SH-SY5Y (cell line): ENCODE results near the gene NHS.

Experiments
- GATA2 ChIP-seq: IDR thresholded peaks from 2 replicates; pipeline ENCODE4 v1.6.1; 2011; ENCODE audit warnings: mild to moderate bottlenecking, low read depth, low read length
- GATA3 ChIP-seq: IDR thresholded peaks from 2 replicates; pipeline ENCODE4 v1.6.1; 2011; ENCODE audit warnings: low read depth, mild to moderate bottlenecking, low read length, moderate library complexity

The NHS gene

DNA sequence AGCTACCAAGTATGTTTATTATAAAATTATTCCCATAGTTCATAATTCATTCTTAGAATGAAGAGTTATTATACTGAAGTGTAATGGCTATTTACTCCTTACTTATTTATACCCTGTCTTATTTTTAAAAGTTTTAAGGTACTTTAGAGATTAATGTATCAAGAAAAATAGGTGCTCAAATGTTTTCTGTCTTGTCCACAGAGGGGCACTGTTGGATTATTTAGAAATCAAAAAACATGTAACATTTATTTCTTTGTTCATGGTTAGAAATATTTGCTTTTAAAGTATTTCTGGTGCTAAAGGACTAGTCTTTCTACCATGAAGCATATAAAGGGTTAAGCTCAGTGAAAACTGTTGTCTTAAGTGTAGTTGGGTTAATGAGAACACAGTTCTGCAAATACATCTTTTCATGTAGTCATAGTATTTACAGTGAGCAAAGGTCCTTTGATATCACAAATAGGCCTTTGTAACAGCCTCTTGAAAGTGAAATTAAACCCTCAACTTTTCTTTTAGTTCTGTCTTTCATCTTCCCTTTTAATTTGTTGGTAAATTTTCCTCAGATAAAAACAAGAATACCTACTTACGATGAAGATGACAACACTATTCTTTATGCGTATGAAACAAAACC lies 370.0 kb downstream of the NHS start:
- TF ChIP-seq GATA3 (no peak), GATA2 (no peak)

GRCh38 chrX:17747692-17748091 lies 372.7 kb downstream of the NHS start:
- TF ChIP-seq GATA3 = no peak
- TF ChIP-seq GATA2 = no peak

GRCh38 chrX:17748684-17749083 lies 373.7 kb downstream of the NHS start:
- TF ChIP-seq GATA3 (no peak), GATA2 (no peak)

GRCh38 chrX:17750436-17750835 lies 375.4 kb downstream of the NHS start:
- TF ChIP-seq GATA3 (no peak), GATA2 (no peak)

DNA sequence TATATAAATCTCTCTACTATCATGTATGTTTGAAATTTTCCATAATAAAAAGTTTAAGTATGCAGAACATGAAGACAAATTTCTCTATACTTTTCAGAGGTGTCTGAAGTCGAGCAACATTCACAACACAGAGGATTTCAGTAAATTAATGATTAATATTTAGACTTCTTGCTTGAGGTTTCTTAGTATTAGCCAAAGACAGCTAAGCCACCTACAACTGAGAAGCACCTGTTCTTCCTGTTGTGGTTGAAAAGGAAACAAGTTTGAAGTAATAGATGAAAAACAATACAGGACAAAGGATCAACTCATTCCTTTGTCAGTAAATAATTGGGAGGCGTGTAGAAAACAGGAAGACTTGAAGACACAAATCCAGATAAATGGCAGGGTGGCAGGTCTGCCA lies 383.4 kb downstream of the NHS start:
- no peak for TF ChIP-seq GATA3
- TF ChIP-seq GATA2 = no peak

DNA sequence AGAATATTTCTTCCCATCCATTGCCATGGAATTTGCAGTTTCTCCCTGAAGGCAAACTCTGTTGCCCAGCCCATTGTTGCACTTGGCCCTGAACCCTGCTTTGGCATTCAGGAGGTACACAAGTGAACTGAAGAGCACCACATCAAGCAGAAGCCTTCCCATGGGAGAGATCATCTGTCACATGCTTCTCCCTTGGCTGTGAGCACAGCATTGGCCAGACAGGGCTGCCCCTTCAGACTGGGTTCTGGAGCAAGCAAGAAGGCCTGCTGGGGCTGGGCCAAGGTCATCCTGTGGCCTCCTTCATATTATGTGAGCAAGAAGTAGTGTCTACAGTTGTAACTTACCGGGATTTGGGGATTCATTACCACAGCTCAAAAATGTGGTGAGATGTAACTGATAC lies 385.0 kb downstream of the NHS start:
- TF ChIP-seq GATA2 (no peak), GATA3 (no peak)

- TF ChIP-seq GATA2 (no peak), GATA3 (no peak)
Measured at GRCh38 chrX:17767734-17768133, 392.7 kb downstream of the NHS start.

DNA sequence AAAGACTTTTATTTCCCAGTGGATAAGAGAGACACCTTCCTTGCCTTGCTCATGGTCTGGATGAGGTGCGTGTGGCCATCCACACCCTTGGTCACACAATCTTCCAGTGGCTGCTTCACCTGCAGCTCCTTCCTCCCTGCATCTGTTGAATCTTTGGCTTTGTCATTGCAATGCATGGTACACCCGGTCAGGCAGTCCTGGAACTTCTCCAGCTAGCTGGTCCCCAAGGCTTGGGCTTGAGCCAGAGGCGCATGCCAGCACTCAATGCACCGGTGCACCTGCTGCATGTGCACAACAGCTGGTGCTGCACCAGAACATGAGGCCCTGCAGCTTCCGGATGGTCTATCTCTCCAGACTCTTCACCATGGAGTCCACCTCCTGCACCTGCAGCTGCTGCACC lies 394.0 kb downstream of the NHS start:
- TF ChIP-seq GATA3 = no peak
- TF ChIP-seq GATA2 = no peak

DNA sequence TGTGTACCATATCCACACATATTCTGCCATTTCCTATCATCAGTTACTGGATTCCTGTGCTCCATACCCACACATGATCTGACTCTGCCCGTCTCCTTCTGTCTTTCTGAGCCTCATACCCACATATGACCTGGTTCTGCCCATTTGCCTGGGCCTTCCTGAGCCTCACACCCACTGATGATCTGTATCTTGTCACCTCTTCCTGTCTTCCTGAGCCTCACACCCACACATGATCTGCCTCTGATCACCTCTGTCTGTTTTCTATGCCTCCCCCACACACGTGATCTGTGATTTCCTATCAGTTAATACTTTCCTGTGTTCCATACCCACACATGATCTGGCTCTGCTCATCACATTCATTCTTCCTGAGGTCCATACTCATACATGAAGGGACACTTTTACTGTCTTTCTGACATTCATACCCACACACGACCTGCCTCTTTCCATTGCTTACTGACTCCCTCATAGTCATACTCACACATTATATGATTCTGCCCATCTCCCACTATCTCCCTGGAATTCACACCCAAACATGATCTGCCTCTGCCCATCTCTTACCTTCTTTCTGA lies 394.8 kb downstream of the NHS start:
- TF ChIP-seq GATA3 = no peak
- TF ChIP-seq GATA2 = no peak

DNA sequence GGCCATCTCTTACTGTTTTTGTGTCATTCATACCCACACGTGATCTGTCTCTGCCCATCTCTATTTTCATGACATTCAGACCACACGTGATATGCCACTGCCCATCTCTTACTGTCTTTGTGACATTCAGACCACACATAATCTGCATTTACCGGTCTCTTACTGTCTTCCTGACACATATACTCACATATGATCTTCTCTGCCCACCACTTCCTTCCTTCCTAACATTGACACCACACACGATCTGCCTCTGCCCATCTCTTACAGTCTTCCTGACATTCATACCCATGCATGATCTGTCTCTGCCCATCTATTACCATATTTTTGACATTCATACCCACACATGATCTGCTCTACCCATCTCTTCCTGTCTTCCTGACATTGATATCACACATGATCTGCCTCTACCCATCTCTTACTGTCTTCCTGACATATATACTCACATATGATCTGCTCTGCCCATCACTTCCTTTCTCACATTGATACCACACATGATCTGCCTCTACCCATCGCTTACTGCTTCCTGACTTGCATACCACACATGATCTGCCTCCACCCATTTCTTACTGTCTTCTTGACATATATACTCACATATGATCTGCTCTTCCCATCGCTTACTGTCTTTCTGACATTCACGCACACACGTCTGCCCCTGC lies 398.3 kb downstream of the NHS start:
- TF ChIP-seq GATA3 = no peak
- TF ChIP-seq GATA2 = no peak

DNA sequence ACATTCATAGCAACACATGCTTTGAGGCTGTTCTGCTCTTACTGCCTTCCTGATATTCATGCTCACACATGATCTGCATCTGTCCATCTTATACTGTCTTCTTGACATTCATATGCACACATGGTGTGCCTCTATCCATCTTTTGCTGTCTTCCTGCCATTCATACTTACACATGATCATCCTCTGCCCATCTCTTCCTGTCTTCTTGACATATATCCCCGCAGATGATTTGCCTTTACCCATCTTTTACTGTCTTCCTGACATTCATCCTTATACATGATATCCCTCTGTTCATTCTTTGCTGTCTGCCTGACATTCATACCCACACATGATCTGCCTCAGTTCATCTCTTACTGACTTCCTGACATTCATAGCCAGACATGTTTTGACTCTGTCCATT lies 399.1 kb downstream of the NHS start:
- TF ChIP-seq GATA3 (no peak), GATA2 (no peak)

DNA sequence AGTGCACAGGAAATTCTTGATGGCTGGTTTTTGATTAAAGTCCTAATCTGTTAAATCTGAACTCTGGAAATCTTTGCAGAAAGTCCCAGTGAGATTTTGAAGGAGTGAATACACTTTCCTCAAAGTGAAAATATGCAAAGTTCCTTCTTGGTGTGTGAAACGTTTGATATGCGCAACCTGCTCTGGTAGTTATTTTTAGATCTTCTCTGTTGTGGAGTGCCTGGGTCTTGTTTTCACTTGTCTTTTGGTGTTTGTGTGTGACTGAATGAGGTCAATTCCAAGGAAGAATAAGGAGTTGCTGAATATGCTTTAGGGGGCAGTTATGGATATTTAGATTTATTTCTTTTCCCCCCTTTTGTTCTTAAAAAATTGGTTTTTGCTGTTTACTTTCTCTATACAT lies 404.0 kb downstream of the NHS start:
- TF ChIP-seq GATA2 (no peak), GATA3 (no peak)

DNA sequence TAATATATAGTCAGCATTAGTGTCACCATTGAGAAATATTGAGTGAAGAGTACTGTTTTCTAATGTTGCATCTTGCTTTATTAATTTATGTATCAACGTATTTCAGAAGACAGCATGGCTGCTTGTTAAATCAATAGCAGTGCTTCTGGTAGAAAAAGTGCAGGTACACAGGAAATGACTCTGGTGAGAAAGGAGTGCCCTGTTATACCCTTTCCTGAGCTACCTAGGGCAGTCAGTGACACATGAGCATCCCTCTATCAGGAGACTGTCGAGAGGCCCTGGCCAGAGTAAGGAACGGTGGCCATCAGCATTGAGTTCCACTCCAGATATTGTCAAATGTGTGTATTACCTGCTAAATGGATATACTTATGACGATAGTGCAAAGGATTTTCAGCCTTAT lies 404.4 kb downstream of the NHS start:
- no peak for TF ChIP-seq GATA2
- TF ChIP-seq GATA3 = no peak
